GM06990 (cell line): ENCODE measurements around the gene NF2.

ENCODE experiments used
- DNase-seq: peaks from one replicate; pipeline ENCODE4 v3.0.0-alpha.2; 2011; ENCODE audit not compliant: insufficient read length; ENCODE audit errors: extremely low read depth
- H3K27me3 ChIP-seq: replicated peaks from 2 replicates; pipeline ENCODE4 v1.6.0; 2011; ENCODE audit warnings: low read length; ENCODE audit not compliant: control insufficient read depth, insufficient read depth
- H3K36me3 ChIP-seq: 2 replicates; pipeline ENCODE4 v1.5.1; 2011; ENCODE audit warnings: low read length; ENCODE audit not compliant: control insufficient read depth, insufficient read depth
- H3K4me3 ChIP-seq: replicated peaks from 2 replicates; pipeline ENCODE4 v1.5.1; 2011; ENCODE audit warnings: low read depth, mild to moderate bottlenecking, control low read depth, low read length
- TF ChIP-seq, protein P1 (sequence below): IDR thresholded peaks from 2 replicates; pipeline ENCODE4 v1.5.1; 2011; ENCODE audit warnings: low read length, control low read depth, mild to moderate bottlenecking, inconsistent platforms; ENCODE audit not compliant: insufficient read depth, poor library complexity, severe bottlenecking

NF2 gene

DNA sequence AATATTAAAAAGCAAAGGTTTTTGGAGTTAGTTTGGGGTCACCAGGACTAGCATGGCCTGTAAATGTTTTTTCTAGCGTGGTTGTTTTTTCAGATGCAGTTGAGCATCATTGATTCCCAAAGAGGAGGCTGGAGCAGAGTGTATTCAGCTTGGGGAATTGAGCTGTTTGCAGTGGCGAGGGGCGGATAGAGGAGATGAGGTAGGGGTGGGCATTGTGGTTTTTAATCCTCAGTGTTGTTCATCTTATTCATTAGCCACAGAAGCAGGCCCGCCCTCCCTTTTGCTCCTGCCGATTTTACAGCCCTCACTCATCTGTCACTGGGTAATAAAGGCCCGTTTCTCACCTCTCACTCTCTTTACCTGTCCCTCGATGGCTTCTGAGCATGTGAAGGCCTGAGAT is 51.4 kb downstream of the NF2 start:
- no peak overlapping the region for H3K4me3 ChIP-seq
- H3K36me3 ChIP-seq = peaks cover 6% of the 10 kb centered on the region
- H3K27me3 ChIP-seq = no peaks in the 10 kb centered on the region
- no peak for DNase-seq
- TF ChIP-seq, protein P1, sequence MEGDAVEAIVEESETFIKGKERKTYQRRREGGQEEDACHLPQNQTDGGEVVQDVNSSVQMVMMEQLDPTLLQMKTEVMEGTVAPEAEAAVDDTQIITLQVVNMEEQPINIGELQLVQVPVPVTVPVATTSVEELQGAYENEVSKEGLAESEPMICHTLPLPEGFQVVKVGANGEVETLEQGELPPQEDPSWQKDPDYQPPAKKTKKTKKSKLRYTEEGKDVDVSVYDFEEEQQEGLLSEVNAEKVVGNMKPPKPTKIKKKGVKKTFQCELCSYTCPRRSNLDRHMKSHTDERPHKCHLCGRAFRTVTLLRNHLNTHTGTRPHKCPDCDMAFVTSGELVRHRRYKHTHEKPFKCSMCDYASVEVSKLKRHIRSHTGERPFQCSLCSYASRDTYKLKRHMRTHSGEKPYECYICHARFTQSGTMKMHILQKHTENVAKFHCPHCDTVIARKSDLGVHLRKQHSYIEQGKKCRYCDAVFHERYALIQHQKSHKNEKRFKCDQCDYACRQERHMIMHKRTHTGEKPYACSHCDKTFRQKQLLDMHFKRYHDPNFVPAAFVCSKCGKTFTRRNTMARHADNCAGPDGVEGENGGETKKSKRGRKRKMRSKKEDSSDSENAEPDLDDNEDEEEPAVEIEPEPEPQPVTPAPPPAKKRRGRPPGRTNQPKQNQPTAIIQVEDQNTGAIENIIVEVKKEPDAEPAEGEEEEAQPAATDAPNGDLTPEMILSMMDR = no peak

DNA sequence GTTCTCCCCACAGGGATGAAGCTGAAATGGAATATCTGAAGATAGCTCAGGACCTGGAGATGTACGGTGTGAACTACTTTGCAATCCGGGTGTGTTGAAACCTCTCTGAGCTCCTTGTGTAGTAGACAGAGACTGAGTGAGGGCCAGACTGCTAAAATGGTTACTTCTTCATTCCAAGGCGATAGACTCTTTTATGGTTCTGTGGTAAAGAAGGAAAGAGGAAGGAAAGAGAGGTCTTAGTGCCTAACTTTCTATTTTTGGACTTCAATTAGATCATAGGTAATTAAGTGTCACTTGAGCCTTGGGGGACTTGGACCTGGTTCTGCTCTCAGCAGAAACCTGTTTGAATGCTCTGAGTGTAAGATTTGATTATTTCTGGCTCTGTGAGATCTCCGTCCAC is 54.7 kb downstream of the NF2 start:
- H3K27me3 ChIP-seq = no peaks in the 10 kb centered on the region
- peaks cover 11% of the 10 kb centered on the region for H3K36me3 ChIP-seq
- TF ChIP-seq, protein P1 = no peak
- no peak for DNase-seq
- no peak overlapping the region for H3K4me3 ChIP-seq

DNA sequence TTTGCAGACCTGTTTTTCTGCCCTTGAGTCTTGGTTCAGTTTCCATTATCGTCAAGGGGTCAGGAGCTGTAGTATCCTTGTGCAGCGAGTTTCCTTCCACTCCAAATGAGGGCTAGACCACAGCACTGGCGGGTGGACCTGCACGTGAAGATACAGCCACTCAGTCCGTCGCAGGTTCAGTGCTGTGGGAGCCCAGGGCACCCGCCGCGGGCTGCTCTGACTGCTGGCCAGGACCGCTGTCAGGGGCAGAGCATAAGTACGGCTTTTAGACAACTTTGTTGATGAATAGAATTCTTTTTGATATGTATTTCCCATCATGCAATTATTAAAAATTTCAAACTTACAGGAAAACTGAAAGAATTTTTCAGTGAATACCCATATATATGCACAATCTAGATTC is 56.6 kb downstream of the NF2 start:
- no peak overlapping the region for H3K4me3 ChIP-seq
- H3K27me3 ChIP-seq = no peaks in the 10 kb centered on the region
- TF ChIP-seq, protein P1 = no peak
- no peak for DNase-seq
- peaks cover 9% of the 10 kb centered on the region for H3K36me3 ChIP-seq

DNA sequence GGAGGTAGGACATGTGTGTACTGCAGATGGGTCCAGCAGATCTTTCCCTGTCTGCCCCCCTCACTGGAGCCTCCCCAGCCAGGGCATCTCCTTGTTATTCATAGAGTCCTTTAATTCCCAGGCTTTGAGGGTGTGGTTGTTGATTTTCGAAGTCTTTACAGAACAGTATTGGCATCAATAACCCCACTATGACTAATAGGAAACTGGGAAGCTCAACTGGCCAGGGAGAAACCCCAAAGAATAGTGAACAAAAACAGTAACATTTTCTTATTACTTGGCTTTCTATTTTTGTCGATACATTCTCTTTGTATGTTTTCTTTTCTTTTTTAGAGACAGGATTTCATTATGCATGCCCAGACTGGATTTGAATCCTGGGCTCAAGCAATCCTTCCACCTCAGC is 57.9 kb downstream of the NF2 start:
- H3K27me3 ChIP-seq = no peaks in the 10 kb centered on the region
- DNase-seq = no peak
- TF ChIP-seq, protein P1 = no peak
- H3K4me3 ChIP-seq = no peak overlapping the region
- H3K36me3 ChIP-seq = peaks cover 8% of the 10 kb centered on the region

DNA sequence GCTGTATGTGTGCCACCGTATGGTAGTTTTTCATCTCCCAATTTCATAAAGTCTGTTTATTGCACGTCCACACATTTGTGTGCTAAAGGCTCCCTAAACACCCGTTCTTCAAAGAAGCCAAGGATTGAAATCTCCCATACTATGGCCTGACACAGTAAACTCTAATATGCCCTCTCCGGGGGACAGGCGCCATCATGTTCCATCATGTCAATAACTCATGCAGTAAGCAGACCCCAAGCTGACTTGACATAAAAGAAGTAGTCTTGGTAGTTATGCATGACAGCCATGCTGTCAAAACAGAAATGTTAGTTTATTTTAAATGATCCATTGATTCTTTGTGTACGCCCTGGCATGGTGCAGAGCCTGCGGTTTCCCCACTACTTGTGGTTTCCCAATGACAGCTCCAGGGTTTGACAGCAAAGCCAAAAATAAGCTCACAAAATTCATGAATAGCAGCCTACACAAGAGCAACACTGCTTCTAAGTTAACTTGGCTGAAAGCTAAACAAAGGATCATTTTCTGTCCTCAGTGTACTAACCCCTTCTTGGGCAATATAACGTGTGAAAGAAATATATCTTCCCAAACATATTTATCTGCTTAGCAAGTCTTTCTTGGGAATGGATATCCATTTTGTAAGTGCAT is 59.9 kb downstream of the NF2 start:
- TF ChIP-seq, protein P1 = no peak
- Histone ChIP-seq H3K4me3 (no peak overlapping the region), H3K36me3 (peaks cover 6% of the 10 kb centered on the region), H3K27me3 (no peaks in the 10 kb centered on the region)
- DNase-seq = no peak

DNA sequence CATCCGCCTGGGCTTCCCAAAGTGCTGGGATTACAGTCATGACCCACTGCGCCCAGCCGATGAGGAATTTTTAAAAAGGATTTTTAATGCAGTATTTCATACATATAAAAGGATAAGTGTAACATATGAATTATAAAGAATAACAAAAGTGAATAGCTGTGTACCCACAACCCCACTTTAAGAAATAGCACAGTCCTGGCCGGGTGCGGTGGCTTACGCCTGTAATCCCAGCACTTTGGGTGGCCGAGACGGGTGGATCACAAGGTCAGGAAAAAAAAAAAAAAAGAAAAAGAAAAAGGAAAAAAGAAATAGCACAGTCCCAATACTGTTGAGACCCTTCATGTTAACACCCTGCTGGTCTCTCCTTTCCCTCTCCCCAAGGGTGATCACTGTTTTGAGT is 62.1 kb downstream of the NF2 start:
- TF ChIP-seq, protein P1 = no peak
- Histone ChIP-seq H3K36me3 (peaks cover 9% of the 10 kb centered on the region), H3K27me3 (no peaks in the 10 kb centered on the region), H3K4me3 (no peak overlapping the region)
- no peak for DNase-seq
